GM23248 (cell line): ENCODE results near the gene MYCL.

Experiments
- EZH2 ChIP-seq: fragments of 200-600 bp; sonication (generic); IDR thresholded peaks from 2 replicates; pipeline ENCODE4 v1.6.1; 2018; ENCODE audit warnings: antibody characterized with exemption, mild to moderate bottlenecking; ENCODE audit not compliant: insufficient read depth, poor library complexity, severe bottlenecking
- EZH2phosphoT487 ChIP-seq: fragments of 200-600 bp; sonication (generic); IDR thresholded peaks from 2 replicates; pipeline ENCODE4 v1.6.1; 2018; ENCODE audit warnings: antibody characterized with exemption, moderate library complexity, mild to moderate bottlenecking, low read depth; ENCODE audit not compliant: insufficient read depth

GRCh38 chr1:39858315-39858714, 43.4 kb downstream of the MYCL start:
- TF ChIP-seq EZH2, result no peak
- TF ChIP-seq EZH2phosphoT487, result no peak
